Kidney (tissue), 14 donors: ENCODE data around the gene TYW1B. TPM values are rescaled to one million over a fixed set of nuclear protein-coding genes. Genes with fewer than 3 reads are reported as not detected.
"Not testable (repeated sequence)": the region's sequence is repeated elsewhere in the genome, so short reads cannot be mapped to it uniquely, and the experiment has no call there.

Experiments used
- DNase-seq, 5 donors: peaks; one replicate each; pipeline ENCODE4 v3.0.0-alpha.2; 2013 to 2020
- FAIRE-seq: peaks from 2 replicates; lab custom pipeline; 2012; peaks lifted over from hg19 to GRCh38; lab: Jason Lieb, UNC
- H3K27ac ChIP-seq, 2 donors: one replicate each; pipeline ENCODE4 v1.7.0; 2013; ENCODE audit warnings: low read depth in 2 of 2, low read length in 2 of 2, inconsistent platforms in 1 of 2
- H3K27me3 ChIP-seq: one replicate; pipeline ENCODE4 v1.7.1; 2013; ENCODE audit warnings: low read length, inconsistent platforms; ENCODE audit not compliant: control insufficient read depth, insufficient read depth
- H3K36me3 ChIP-seq, 3 donors: one replicate each; pipeline versions ENCODE4 v1.7.0 to v1.7.1; 2013; ENCODE audit warnings: low read length in 3 of 3, control low read depth in 1 of 3, inconsistent platforms in 1 of 3; ENCODE audit not compliant: insufficient read depth in 3 of 3, control insufficient read depth in 2 of 3
- H3K4me1 ChIP-seq, 3 donors: one replicate each; pipeline versions ENCODE4 v1.7.0 to v1.7.1; 2013; ENCODE audit warnings: low read length in 3 of 3, inconsistent platforms in 1 of 3, low read depth in 1 of 3; ENCODE audit not compliant: control insufficient read depth in 2 of 3, insufficient read depth in 2 of 3
- H3K4me3 ChIP-seq, 3 donors: one replicate each; pipeline versions ENCODE4 v1.7.0 to v1.8.1; 2013; ENCODE audit warnings: low read length in 3 of 3, control low read depth in 1 of 3, inconsistent platforms in 1 of 3
- H3K9ac ChIP-seq, 3 donors: one replicate each; pipeline versions ENCODE4 v1.7.0 to v1.7.1; 2013; ENCODE audit warnings: low read length in 3 of 3, control low read depth in 1 of 3, inconsistent platforms in 1 of 3
- H3K9me3 ChIP-seq, 3 donors: one replicate each; pipeline versions ENCODE4 v1.7.0 to v1.7.1; 2013; ENCODE audit warnings: low read length in 3 of 3, control low read depth in 1 of 3, inconsistent platforms in 1 of 3; ENCODE audit not compliant: control insufficient read depth in 2 of 3, insufficient read depth in 1 of 3
- CTCF ChIP-seq: IDR thresholded peaks from 3 replicates; pipeline ENCODE4 v1.5.1; 2012; ENCODE audit warnings: mild to moderate bottlenecking, moderate library complexity, borderline replicate concordance; ENCODE audit not compliant: insufficient read depth; ENCODE audit errors: extremely low read depth
- intact Hi-C: fragments of 100-400 bp; cut with DNase I; formaldehyde crosslinking; loops from one replicate; pipeline ENCODE4 v1.11.1; 2022
- polyA plus RNA-seq: library from polyadenylated mRNA; stranded (reverse); fragments of 350-450 nt; fragmentation: Illumina TruSeq; extraction: RNeasy Lipid Tissue Mini Kit (QIAGEN cat#74804); gene quantifications from one replicate; pipeline ENCODE4 v1.2.3, GENCODE V29; 2014; ENCODE audit warnings: low read depth, low replicate concordance; ENCODE audit not compliant: insufficient read depth
- total RNA-seq: library from RNA; stranded (reverse); fragmentation: NEBNext Ultra II Directional; extraction: Animal tissue kit (Norgen Biotek cat#: 25700); gene quantifications from one replicate; pipeline ENCODE4 v1.2.1, GENCODE V29; 2021
- donor health status: control.
- donor health status: control.
- donor health status: control.
- donor health status: control.
- donor health status: control.
- donor health status: DM: yes; HTN: yes; CAD: no.
- donor health status: Normal renal cell carcinoma (clear cell type).

Gene TYW1B
- total and polyA plus RNA-seq, 2 donors from 2014 or later, result 2.9 to 3.2 TPM

DNA sequence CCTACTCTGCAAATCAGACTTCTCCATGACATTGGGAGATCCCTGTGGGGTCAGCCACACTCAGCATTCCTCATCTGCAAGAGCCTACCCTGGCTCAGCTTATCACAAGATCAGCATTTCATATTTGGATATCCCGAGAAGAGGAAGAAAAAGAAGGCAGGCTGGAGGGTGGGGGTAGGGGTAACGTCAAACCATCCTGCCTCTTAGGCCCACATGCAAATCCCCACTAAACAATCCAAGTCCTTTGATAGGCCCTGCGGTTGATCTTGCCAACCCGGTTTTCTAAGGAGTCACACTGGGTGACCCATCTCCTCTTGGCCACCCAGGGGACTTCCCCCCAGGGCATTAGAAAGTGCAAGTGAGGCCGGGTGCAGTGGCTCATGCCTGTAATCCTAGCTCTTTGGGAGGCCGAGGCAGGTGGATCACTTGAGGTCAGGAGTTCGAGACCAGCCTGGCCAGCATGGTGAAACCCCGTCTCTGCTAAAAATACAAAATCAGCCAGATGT is 287.8 kb downstream of the TYW1B start:
- H3K4me3 ChIP-seq, result no peak overlapping the region
- no peak for TF ChIP-seq CTCF
- H3K9me3 ChIP-seq, result no peaks in the 10 kb centered on the region
- no peak overlapping the region for H3K27ac ChIP-seq
- H3K9ac ChIP-seq, result no peak overlapping the region
- H3K27me3 ChIP-seq, result no peaks in the 10 kb centered on the region
- H3K36me3 ChIP-seq, result no peaks in the 10 kb centered on the region
- intact Hi-C loops, result no loop called here
- DNase-seq (no peak), FAIRE-seq (no peak)
- no peaks in the 10 kb centered on the region for H3K4me1 ChIP-seq

DNA sequence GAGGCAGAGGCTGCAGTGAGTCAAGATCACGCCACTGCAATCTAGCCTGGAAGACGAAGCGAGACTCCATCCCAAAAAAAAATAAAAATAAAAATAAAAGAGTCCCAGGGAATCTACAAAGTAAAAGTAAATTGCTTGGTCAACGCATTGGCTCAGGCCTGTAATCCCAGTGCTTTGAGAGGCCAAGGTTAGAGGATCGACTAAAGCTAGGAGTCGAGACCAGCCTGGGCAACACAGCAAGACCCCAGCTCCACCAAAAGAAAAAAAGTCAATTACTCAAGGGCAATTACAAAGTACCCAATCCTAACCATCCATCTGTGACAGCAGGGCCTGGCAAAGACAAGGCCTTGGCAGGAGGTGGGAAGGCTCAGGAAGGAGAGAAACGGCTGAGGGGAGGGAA is 288.3 kb downstream of the TYW1B start:
- no peaks in the 10 kb centered on the region for H3K27me3 ChIP-seq
- H3K27ac ChIP-seq, result no peak overlapping the region
- H3K4me3 ChIP-seq, result no peak overlapping the region
- FAIRE-seq (no peak), DNase-seq (no peak)
- H3K9me3 ChIP-seq, result no peaks in the 10 kb centered on the region
- no peak for TF ChIP-seq CTCF
- no peak overlapping the region for H3K9ac ChIP-seq
- H3K4me1 ChIP-seq, result no peaks in the 10 kb centered on the region
- intact Hi-C loops, result no loop called here
- H3K36me3 ChIP-seq, result no peaks in the 10 kb centered on the region

DNA sequence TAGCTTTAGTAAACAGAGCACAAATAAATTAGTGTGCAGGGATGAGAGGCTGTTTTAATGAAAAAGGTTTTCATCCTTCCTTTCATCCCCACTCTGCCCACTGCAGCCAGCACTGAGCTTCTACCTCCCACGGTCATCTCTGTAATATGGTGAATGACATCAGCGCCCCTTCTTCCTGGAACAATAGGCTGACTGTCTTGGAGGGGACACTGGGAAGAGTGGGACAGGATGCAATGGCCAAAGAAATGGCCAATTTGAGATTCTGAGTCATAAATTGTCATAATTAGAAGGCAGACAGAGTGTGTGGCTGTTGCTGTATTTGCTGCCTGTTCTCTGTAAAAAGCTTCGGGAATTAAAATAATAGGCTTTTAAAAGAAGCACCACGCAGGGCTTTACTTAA is 289.1 kb downstream of the TYW1B start:
- no peaks in the 10 kb centered on the region for H3K4me1 ChIP-seq
- intact Hi-C loops, result no loop called here
- H3K9ac ChIP-seq, result no peak overlapping the region
- FAIRE-seq, result no peak
- no peak for DNase-seq
- H3K4me3 ChIP-seq, result no peak overlapping the region
- no peaks in the 10 kb centered on the region for H3K27me3 ChIP-seq
- no peaks in the 10 kb centered on the region for H3K9me3 ChIP-seq
- no peak for TF ChIP-seq CTCF
- H3K36me3 ChIP-seq, result no peaks in the 10 kb centered on the region
- no peak overlapping the region for H3K27ac ChIP-seq

GRCh38 chr7:72538147-72538546 is 289.9 kb downstream of the TYW1B start:
- H3K4me1 ChIP-seq, result no peaks in the 10 kb centered on the region
- FAIRE-seq (no peak), DNase-seq (no peak)
- intact Hi-C loops, result no loop called here
- no peak overlapping the region for H3K4me3 ChIP-seq
- no peak for TF ChIP-seq CTCF
- no peak overlapping the region for H3K9ac ChIP-seq
- no peak overlapping the region for H3K27ac ChIP-seq
- no peaks in the 10 kb centered on the region for H3K9me3 ChIP-seq
- no peaks in the 10 kb centered on the region for H3K27me3 ChIP-seq
- no peaks in the 10 kb centered on the region for H3K36me3 ChIP-seq

DNA sequence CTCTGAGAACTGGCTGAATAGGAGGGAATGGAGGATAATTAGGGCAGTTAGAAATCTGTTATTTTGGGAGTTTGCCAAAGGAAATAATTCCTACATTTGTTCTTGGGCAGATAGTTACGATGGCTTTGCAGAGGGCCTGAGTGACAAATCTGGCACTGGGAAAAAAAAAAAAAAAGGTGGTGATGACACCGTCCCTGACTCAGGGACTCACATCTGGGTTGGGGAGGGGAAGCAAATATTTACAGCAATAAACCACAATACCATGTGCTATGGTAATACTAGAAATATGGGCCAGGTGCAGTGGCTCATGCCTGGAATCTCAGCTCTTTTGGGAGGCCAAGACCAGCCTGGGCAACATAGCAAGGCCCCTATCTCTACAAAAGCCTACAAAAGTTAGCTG is 292.0 kb downstream of the TYW1B start:
- H3K27me3 ChIP-seq, H3K27ac ChIP-seq, H3K4me3 ChIP-seq, H3K9ac ChIP-seq, H3K4me1 ChIP-seq, H3K36me3 ChIP-seq, H3K9me3 ChIP-seq, DNase-seq, FAIRE-seq, intact Hi-C loops: not testable (repeated sequence)

DNA sequence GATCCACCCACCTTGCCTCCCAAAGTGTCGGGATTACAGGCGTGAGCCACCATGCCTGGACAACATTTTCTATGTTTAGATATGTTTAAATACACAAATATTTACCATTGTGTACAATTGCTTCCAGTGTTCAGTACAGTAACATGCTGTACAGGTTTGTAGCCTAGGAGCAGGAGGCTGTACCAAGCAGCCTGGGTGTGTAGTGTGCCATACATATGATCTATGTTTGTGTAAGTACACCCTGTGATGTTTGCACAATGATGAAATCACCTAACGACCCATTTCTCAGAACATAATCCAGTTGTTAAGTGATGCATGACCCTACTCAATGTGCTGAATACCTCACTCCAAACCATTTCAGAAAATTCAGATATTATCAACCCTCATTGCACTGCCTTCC is 297.0 kb downstream of the TYW1B start:
- H3K27me3 ChIP-seq, H3K27ac ChIP-seq, FAIRE-seq, H3K36me3 ChIP-seq, intact Hi-C loops, H3K9me3 ChIP-seq, DNase-seq, H3K9ac ChIP-seq, H3K4me3 ChIP-seq, H3K4me1 ChIP-seq: not testable (repeated sequence)
